GM21619 (cell line): Measurements from ENCODE around the gene PKDCC.
"Not testable (repeated sequence)": the region's sequence is repeated elsewhere in the genome, so short reads cannot be mapped to it uniquely, and the experiment has no call there.

Experiments
- ATAC-seq: cut with Tn5 transposase; IDR thresholded peaks from one replicate; pipeline ENCODE4 v1.9.1; 2021; ENCODE audit not compliant: unreplicated experiment

PKDCC gene

DNA sequence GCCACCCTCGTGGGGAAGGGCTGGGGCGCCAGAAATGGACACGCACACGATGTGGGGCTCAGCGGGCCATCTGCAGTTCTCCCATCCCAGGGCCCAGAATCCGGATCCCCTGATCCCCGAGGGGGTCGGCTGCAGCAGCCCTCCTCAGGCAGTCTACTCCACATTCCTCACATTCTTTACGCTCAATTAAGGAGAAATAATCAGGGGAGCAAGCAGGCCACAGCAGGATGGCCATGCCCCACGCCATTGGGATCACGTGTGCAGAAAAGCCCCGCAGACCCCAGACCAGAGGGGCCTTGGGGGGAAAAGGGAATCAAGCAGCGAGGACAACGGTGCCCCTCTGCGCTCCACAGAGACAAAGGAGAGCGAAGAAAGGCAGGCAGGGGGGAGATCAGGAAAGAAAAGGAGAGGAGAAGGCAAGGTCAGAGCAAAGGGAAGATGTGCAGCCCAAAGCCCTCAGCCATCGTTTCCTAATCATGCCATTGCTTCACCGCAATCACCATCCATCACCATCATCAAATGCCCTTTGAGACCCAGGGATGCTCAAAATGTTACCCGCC lies 17.5 kb upstream of the PKDCC start:
- ATAC-seq: no peak

DNA sequence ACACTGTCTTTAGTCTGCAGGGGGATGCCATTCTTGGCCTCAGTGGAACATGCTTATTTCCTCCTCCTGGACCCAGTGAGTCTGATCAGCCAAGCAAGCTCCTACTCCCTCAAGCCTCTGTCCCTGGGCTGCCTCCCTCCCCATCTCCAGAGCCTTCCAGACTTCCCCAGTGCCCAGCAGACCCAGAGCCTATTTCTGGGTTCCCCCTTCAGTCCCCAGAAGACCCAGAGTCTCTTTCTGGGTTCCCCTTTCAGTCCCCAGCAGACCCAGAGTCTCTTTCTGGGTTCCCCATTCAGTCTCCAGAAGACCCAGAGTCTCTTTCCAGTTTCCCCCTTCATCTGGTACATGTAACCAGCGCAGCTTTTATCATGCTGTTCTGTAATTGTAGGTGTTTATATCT lies 17.0 kb upstream of the PKDCC start:
- ATAC-seq: no peak

DNA sequence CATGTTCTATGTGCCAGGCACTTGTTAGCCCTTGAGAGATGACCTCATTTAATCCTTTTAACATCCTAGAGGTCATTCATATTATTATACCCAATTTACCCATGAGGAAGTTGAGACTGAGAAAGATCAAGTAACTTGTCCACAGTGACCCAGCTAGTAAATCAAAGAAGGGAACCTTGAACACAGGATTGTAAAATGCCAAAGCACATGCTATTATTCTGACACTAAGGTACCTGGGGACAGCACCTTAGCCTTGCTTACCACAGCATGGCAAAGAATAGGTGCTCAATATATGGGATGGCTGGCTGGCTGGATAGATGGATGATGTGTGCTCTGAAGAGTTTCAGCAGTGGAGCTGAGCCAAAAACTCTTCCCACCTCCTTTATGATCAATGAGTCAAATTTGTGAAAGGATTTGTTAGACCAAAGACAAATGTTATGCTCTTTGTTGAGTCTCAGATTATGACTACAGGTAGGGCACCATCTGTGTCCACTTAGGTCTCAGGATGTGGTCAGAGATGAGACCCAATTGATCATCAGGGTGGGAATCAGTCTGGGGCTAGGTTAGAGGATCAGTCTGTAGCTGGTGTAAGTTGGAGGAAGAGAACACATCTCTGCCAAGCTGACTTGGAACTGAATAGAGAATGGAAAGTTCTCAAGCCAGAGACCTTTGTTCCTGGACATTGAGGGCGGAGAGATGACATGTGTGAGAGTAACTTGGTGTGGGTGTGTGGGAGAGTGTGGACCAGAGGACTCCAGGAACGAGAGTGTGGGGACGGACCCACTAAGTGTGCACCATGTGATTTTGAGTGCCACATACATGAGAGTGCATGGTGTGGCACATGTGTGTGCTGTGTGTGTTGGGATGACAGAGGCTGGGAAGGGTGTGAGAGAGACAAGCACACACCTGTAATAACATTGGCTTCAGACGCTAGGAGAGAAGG lies 16.3 kb upstream of the PKDCC start:
- no peak for ATAC-seq

DNA sequence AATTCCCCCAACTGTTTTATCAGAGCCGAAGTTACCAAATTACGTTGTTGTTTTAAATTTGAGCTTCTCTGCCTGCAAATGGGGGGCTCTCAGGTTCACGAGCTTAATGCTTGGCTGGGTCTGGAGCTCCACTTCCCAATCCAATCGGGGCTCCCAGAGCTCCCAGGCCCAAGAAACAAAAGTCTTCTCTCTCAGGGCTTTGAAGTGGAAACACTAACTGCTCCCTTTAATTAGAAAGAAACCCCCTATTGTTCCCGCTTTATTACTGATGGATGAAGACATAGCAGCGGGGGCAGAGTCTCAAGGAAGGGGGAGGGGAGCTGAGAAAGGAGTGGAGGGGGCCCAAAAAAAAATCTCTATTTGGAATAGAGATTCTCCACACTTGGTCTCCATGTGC lies 15.6 kb upstream of the PKDCC start:
- ATAC-seq: no peak

DNA sequence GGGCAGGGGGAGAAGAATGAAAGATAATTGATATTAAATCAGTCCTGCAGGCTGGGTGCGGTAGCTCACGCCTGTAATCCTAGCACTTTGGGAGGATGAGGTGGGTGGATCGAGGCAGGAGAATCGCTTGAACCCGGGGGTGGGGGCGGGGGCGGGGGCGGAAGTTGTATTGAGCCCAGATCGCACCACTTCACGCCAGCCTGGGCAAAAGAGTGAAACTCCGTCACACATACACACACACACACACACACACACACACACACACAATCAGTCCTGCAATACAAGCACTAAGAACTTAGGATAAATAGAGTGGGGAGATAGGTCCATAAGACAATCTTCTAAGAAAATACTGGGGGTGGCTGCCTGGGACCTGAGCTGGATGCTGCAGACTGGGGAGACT lies 15.1 kb upstream of the PKDCC start:
- ATAC-seq: no peak

DNA sequence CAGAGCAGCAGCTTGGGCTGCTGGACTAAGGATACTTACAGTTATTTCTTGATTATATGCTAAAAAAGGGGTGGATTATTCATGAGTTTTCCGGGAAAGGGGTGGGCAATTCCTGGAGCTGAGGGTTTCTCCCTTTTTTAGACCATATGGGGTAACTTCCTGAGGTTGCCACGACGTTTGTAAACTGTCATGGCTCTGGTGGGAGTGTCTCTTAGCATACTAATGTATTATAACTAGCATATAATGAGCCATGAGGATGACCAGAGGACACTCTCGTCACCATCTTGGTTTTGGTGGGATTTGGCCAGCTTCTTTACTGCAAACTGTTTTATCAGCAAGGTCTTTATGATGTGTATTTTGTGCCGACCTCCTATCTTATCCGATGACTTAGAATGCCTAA lies 13.7 kb upstream of the PKDCC start:
- ATAC-seq: not testable (repeated sequence)

DNA sequence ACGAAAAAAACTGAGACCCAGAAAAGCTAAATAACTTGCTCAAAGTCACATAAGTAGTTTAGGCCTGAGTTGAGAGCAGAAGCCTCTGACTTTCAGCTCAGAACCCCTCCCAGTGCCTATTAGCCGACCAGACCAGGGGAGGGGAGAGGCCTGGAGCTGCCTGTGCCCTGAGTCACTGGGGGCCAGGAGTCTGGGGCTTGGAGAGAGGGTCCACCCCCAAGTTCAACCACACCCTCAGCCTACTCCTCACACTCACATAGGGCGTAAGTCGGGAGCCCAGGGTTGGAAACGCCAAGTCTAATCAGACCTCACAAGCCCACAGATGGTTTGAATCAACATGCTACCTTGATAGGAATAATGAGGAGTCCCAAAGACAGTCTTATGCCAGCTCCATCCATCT lies 12.6 kb upstream of the PKDCC start:
- no peak for ATAC-seq

DNA sequence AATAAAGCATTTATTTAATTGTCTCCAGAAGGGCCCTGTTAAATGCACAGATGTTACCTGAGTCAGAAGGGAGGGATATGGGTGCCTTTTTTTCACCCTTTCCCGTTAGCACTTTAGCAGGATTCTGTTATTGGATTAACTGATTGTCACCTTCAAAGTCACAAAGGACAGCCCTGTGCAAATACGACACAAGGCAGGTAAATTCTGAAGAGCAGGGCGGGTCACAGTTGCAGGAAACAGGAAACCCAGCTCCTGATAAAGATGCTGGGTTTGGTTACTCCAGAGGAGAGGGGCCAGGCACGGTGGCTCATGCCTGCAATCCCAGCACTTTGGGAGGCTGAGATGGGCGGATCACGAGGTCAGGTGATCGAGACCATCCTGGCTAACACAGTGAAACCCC lies 11.4 kb upstream of the PKDCC start:
- ATAC-seq: no peak

DNA sequence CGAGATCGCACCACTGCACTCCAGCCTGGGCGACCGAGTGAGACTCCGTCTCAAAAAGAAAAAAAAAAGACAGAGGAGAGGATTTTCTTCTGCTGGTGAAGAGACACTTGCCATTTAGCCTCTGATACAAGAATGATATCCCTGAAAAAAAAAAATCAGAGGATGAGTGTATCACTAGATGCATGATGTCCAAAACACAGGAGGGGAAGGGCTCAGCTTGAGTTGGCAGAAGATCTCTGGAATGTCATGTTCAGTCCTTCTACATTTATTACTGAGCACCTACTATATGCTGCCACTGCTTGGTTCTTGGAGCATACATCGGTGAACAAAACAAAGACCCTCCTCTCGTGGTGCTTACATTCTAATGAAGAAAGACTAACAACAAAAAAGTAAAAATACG lies 10.9 kb upstream of the PKDCC start:
- no peak for ATAC-seq

DNA sequence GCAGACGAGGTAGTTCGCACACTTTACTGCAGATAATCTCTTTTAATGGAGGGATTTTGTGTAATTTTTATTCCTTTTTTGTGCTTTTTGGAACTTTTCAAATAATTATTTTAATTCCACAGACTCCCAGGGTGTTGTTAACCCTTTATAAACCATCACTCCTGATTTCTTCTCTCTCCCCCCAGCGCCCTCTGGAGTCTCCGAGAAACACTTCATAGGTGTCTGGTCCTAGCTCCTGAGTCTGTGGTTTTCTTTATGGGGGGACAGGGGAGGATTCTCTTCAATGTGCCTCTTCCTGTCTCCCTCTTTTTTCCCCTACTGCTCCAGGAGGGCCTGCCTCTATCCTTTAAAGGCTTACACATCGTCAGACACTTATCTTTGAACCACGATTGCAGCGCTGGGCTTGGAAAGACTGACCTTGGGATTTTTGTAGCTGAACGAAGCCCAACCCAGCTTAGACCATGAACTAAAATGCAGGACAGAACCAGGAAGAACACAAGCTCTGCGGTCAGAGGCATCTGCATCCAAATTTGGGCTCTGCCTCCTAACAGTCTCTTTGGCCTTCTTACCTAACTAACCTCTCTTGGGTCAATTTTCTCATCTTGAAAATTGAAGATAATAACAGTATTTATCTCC lies 7.1 kb upstream of the PKDCC start:
- no peak for ATAC-seq

DNA sequence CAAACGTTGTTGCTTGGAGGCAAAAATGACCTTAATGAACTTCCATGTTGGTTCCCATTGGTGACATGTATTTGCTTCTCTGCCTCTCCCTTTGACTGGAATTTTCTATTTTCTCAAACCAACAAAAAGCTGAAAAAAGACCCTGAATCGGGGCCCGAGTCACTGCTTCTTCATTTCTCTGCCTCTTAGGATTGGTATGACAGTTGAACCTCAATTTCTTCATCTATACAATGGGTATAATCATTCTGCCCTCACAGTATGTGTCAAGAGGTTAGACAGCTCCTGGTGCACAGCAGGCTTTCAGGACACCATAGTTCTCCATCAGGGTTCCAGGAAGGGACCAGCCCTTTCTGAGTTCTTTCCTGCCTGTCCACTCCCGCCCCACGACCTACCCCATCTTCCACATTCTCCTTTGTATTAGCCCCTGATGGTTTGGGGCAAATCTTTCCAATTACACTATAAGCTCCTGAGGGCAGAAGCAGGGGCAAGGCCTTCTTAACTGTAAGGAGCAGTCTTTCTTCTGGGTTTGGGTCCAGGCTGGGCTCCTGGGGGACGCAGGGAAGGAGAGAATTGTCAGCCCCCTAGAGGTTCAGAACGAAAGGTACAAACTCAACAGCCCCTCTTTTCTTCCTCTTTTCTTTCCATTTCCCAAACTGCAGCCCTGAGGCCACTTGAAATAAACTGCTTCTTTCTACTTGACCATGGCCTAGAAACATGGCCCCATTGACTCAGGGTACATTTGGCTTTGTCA lies 6.3 kb upstream of the PKDCC start:
- ATAC-seq: no peak

DNA sequence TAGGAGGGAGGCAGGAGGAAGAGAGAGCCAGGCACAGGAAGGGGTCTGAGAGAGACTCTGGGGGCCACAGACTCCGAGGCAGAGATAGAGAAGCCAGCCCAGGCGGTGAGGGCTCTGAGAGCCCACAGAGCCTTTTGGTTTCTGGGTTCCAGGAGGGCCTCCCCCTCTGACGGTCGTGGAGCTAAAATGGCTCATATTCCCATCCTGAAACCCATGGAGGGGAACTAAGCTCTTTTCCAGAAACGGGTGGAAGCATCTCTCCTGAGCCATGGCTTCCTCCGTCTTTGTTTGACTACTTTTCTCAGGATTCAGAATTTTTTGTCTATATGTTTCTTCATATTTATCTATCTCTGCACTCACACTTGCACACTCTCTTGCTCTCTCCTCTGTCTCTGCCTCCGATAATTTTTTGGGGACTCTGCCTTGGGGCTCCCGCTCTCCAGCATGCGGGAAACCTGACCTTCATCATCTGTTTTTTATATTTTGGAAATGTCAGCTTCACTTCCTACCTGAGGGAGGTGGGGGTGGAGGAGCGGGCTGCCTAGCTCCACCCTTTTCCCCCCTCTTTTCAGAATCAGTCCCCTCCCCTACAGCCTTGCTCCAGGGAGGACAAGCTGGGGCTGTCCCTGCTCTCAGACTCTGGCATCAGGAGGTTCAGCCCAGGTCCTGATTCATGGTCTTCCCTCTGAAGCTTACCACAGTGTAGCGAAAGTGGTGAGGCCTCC lies 5.0 kb upstream of the PKDCC start:
- ATAC-seq: no peak

DNA sequence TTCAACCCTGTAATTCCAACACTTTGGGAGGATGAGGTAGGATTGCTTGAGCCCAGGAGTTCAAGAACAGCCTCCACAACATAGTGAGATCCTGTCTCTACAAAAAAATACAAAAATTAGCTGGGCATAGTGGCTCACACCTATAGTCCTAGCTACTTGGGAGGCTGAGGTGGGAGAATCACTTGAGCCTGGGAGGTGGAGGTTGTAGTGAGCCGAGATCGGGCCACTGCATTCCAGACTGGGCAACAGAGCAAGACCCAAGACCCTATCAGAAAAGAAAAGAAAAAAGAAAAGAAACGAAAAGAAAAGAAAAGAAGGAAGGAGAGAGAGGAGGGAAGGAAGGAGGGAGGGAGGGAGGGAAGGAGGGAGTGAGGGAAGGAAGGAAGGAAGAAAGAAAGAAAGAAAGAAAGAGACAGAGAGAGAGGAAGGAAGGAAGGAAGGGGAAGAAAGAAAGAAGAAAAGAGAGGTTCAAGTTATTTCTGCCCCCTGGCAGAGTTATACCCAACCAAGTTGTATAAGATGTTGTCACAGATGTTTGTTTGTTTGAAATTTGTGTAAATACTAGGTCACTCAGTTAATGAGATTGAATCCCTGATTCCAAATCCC lies 3.9 kb upstream of the PKDCC start:
- ATAC-seq: no peak

DNA sequence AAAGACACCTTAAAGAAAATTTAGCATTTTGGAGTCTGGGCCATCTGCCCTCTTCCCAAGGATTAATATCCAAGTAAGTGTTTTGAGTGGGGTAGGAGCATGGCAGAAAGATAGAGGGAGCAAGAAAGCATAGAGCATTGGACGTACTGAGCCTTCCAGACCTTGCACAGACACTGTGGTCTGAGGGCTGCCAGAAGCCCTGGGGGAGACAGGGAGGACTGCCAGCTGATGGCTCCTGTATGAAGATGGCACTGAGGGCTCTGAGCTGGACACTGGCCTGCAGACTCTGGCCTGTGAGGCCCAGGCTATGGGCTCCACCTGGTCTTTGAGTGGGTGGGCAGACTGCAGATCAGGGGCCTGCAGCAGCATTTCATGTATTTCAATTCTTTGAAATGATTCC lies 2.9 kb upstream of the PKDCC start:
- ATAC-seq: no peak

DNA sequence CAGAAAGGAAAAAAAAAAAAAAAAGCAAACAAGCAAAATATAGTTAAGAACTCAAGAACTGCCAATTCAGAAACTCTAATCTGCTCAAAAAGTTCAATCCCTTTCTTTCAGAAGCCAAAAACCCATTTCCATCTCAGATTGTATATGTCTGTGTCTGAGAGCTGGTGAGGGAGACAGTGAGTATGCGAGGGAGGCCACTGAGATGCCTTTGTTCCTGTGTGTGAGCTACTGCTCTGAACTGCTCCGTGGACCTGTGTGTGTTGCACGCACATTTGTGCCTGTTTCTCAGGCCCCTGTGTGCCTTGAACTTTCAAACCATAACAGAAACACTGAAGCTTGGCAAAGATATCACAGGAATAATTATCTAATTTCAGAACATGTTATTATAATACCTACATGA lies 2.5 kb upstream of the PKDCC start:
- no peak for ATAC-seq

DNA sequence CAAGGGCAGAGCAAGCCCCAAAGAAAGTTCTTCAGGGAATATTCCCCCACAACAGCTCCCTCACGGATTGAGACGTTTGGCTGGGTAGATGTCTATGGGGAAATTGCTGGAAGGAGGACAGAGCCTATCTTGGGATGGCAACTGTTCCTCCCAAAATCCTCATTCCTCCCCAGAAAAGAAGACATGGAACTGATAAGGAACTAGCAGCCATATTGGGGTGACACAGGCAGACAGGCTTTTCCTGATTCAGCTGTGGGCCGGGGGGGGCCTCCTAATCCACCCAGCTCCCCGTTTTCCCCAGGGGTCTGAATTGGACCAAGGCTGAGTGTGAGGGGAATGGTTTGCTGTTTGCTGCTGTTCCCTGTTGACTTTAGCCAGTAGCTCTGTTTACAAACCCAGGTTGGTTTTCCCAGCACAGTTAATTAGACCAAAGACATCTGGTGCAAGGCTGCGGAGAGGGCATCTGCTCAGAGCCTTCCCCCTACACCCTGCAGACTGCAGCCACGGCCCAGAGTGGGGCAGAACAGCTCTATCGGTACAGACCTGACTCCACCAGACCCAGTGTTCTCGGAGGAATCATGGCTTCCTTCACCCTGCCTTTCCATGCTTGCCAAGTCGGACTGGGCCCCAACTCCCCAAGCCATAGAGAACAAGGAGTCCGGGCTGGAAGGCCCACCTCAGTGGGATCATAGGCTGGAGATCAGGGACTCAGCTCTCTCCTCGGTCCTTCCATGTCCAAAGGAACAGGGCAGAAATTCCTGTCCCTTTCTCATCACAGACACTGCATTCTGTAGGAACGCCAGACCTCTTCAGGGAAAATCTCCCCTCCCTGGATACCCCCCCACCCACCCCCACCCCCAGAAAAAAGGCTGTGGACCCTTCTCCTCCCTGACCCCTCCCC lies 1.7 kb upstream of the PKDCC start:
- no peak for ATAC-seq

DNA sequence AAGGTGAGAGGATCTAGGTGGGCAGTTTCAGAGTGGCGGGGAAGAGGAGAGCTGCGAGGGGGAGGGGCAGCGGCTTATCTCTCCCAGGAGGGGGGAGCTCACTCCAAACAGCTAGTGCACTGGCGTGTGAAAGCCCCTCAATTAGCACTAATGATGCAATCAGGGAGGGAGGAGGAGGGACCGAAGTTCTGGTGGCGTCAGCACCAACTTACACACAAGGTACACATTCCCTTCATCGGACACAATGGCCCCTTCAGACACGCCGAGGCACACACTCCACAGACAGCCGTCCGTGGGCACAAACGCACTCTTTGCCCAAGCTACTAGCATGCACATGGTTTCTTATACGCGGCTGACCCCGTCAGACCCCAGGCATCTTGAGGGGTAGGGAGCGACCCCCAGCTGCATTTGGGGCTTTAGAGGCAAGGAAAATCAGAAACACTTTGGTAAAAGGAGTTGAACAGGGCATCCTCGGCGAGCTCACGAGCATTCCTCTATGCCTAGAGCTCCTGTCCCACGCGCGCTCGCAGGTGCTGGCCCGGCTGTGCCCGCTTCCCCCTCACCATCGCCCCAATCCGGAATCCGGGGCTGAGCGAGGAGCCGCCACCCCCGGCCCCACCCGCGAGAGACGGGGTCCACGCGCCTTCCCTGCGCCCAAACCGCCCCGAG lies 868 bp upstream of the PKDCC start:
- peak; percentile 2 for ATAC-seq

DNA sequence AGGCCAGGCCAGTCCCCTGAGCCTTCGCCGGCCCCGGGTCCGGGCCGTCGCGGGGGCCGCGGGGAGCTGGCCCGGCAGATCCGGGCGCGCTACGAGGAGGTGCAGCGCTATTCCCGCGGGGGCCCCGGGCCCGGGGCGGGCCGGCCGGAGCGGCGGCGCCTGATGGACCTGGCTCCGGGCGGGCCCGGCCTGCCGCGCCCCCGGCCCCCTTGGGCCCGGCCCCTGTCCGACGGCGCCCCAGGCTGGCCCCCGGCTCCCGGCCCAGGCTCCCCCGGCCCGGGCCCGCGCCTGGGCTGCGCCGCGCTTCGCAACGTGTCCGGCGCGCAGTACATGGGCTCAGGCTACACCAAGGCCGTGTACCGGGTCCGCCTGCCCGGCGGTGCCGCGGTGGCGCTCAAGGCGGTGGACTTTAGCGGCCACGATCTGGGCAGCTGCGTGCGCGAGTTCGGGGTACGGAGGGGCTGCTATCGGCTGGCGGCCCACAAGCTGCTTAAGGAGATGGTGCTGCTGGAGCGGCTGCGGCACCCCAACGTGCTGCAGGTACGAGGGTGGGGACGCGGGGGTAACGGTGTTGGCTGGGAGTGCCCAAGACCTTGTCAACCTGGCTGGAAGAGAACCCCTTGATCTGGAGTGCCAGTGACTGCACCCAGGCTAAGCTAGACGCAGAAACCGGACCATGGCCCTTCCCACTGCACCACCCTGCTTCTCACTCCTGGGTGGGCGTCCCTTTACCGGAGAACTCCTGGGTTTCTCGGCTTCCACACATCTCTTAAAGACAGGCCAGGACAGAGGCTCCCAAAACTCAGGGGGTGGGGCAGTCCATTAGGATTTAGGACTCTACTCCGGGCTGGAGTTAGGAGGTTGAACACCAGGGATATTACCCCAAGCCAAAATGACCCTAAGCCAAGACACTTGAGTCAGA lies 739 bp downstream of the PKDCC start:
- no peak for ATAC-seq
